Measurements from ENCODE around the gene KIF1B. TPM values are rescaled to one million over a fixed set of nuclear protein-coding genes. Genes with fewer than 3 reads are reported as not detected.
A peak's percentile ranks its signal among the peaks of the same experiment; 100 is the strongest.

The KIF1B gene
- total and polyA plus RNA-seq, 9 of the 15 experiments (the other 6 are each of a cell fraction or from before 2014, with no cell fraction given) = 2.8 to 19.8 (median 11.9) TPM

- TF ChIP-seq ESRRA (IDR thresholded peaks at IDR 0.05; ENCODE audit: borderline replicate concordance, low read depth) (peak; percentile 78), HSF4 (CRISPR knock-in tag; IDR thresholded peaks at IDR 0.05; ENCODE audit: borderline replicate concordance) (no peak), FOXK2 (conservative IDR thresholded peaks at IDR 0.05 in 1 of 2, IDR thresholded peaks at IDR 0.05 in 1 of 2; ENCODE audit: low read depth in 2 of 2) (no peak), CBFA2T3 (IDR thresholded peaks at IDR 0.05) (0 out of 2 replicates have a peak, but pooled peaks have one; percentile 25), TOE1 (IDR thresholded peaks at IDR 0.05; ENCODE audit: borderline replicate concordance) (no peak), TOE1 (CRISPR knock-in tag; IDR thresholded peaks at IDR 0.05; ENCODE audit: borderline replicate concordance, low read depth) (no peak), ERF (CRISPR knock-in tag; IDR thresholded peaks at IDR 0.05) (no peak), ETV5 (CRISPR knock-in tag; IDR thresholded peaks at IDR 0.05; ENCODE audit: low read depth) (no peak), PRMT5 (CRISPR knock-in tag; IDR thresholded peaks at IDR 0.05) (no peak), HNRNPLL (IDR thresholded peaks at IDR 0.05; ENCODE audit: low read depth, low read length, poor library complexity, severe bottlenecking) (no peak), SMARCB1 (IDR thresholded peaks at IDR 0.05; ENCODE audit: insufficient read length, low read depth) (no peak)
- TF ChIP-seq, protein P1, sequence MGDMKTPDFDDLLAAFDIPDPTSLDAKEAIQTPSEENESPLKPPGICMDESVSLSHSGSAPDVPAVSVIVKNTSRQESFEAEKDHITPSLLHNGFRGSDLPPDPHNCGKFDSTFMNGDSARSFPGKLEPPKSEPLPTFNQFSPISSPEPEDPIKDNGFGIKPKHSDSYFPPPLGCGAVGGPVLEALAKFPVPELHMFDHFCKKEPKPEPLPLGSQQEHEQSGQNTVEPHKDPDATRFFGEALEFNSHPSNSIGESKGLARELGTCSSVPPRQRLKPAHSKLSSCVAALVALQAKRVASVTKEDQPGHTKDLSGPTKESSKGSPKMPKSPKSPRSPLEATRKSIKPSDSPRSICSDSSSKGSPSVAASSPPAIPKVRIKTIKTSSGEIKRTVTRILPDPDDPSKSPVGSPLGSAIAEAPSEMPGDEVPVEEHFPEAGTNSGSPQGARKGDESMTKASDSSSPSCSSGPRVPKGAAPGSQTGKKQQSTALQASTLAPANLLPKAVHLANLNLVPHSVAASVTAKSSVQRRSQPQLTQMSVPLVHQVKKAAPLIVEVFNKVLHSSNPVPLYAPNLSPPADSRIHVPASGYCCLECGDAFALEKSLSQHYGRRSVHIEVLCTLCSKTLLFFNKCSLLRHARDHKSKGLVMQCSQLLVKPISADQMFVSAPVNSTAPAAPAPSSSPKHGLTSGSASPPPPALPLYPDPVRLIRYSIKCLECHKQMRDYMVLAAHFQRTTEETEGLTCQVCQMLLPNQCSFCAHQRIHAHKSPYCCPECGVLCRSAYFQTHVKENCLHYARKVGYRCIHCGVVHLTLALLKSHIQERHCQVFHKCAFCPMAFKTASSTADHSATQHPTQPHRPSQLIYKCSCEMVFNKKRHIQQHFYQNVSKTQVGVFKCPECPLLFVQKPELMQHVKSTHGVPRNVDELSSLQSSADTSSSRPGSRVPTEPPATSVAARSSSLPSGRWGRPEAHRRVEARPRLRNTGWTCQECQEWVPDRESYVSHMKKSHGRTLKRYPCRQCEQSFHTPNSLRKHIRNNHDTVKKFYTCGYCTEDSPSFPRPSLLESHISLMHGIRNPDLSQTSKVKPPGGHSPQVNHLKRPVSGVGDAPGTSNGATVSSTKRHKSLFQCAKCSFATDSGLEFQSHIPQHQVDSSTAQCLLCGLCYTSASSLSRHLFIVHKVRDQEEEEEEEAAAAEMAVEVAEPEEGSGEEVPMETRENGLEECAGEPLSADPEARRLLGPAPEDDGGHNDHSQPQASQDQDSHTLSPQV (IDR thresholded peaks at IDR 0.05) = no peak
- TF ChIP-seq, protein P2, sequence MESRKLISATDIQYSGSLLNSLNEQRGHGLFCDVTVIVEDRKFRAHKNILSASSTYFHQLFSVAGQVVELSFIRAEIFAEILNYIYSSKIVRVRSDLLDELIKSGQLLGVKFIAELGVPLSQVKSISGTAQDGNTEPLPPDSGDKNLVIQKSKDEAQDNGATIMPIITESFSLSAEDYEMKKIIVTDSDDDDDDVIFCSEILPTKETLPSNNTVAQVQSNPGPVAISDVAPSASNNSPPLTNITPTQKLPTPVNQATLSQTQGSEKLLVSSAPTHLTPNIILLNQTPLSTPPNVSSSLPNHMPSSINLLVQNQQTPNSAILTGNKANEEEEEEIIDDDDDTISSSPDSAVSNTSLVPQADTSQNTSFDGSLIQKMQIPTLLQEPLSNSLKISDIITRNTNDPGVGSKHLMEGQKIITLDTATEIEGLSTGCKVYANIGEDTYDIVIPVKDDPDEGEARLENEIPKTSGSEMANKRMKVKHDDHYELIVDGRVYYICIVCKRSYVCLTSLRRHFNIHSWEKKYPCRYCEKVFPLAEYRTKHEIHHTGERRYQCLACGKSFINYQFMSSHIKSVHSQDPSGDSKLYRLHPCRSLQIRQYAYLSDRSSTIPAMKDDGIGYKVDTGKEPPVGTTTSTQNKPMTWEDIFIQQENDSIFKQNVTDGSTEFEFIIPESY (CRISPR knock-in tag; IDR thresholded peaks at IDR 0.05) = peak; percentile 50; the same call in 1 of the 2 replicates
- TF ChIP-seq, protein P3, sequence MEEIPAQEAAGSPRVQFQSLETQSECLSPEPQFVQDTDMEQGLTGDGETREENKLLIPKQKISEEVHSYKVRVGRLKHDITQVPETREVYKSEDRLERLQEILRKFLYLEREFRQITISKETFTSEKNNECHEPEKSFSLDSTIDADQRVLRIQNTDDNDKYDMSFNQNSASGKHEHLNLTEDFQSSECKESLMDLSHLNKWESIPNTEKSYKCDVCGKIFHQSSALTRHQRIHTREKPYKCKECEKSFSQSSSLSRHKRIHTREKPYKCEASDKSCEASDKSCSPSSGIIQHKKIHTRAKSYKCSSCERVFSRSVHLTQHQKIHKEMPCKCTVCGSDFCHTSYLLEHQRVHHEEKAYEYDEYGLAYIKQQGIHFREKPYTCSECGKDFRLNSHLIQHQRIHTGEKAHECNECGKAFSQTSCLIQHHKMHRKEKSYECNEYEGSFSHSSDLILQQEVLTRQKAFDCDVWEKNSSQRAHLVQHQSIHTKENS (CRISPR knock-in tag; IDR thresholded peaks at IDR 0.05) = no peak
- TF ChIP-seq, protein P4, sequence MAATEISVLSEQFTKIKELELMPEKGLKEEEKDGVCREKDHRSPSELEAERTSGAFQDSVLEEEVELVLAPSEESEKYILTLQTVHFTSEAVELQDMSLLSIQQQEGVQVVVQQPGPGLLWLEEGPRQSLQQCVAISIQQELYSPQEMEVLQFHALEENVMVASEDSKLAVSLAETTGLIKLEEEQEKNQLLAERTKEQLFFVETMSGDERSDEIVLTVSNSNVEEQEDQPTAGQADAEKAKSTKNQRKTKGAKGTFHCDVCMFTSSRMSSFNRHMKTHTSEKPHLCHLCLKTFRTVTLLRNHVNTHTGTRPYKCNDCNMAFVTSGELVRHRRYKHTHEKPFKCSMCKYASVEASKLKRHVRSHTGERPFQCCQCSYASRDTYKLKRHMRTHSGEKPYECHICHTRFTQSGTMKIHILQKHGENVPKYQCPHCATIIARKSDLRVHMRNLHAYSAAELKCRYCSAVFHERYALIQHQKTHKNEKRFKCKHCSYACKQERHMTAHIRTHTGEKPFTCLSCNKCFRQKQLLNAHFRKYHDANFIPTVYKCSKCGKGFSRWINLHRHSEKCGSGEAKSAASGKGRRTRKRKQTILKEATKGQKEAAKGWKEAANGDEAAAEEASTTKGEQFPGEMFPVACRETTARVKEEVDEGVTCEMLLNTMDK (IDR thresholded peaks at IDR 0.05; ENCODE audit: borderline replicate concordance, insufficient read depth, low read depth, low read length, poor library complexity, severe bottlenecking) = no peak
- TF ChIP-seq, protein P5, sequence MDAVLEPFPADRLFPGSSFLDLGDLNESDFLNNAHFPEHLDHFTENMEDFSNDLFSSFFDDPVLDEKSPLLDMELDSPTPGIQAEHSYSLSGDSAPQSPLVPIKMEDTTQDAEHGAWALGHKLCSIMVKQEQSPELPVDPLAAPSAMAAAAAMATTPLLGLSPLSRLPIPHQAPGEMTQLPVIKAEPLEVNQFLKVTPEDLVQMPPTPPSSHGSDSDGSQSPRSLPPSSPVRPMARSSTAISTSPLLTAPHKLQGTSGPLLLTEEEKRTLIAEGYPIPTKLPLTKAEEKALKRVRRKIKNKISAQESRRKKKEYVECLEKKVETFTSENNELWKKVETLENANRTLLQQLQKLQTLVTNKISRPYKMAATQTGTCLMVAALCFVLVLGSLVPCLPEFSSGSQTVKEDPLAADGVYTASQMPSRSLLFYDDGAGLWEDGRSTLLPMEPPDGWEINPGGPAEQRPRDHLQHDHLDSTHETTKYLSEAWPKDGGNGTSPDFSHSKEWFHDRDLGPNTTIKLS (IDR thresholded peaks at IDR 0.05; ENCODE audit: borderline replicate concordance, low read depth) = no peak
These were observed 93.9 kb downstream of the KIF1B start (continued) for GRCh38 chr1:10304295-10304694.
